HG02840 (cell line): ENCODE measurements around the gene ZNF620.
"Not testable (repeated sequence)": the region's sequence is repeated elsewhere in the genome, so short reads cannot be mapped to it uniquely, and the experiment has no call there.

Experiments
- ATAC-seq: cut with Tn5 transposase; IDR thresholded peaks from one replicate; pipeline ENCODE4 v1.9.1; 2021; ENCODE audit warnings: mild to moderate bottlenecking, moderate library complexity, moderate number of reproducible peaks; ENCODE audit not compliant: unreplicated experiment, low FRiP score

ZNF620 gene

DNA sequence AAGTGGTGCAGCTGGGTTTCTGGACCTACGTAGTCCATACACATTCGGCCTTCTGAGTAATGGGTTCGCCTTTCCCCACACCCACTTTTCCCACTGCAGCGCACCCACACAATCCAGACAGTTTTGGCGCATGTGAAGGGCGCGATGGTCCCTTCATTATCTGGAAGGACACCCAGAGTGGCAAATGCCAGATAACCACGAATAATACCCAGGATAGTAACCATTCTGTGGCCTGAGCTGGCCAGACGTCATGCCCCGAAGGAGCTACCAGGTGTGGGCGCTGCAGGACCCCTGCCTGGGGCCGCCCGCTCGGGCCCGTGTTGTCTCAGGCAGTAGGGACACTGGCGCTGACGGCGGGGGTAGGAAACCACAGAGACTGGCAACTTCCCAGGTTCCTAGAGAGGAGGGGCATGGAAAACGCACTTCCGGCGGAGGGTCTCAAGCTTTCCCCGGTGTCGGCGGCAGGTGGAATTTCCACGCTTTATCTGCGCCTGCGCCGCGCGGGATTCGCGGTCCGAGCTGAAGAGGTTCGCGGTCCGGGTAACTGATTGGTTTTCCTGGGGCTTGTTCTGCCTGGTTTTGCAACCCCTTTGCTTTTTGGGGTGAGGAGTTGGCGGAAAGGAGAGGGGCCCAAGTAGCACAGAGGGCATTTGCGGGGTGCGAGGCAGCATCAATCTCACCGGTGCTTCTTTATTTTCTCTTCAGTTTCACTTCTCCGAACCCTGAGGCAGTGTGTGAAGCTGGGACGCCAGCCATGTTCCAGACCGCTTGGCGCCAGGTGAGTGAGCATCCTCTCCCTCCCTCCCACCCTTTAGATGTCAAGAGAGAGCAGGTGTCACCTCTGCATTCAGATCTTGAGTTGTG is at the start of gene ZNF620:
Gene ZNF620, plus strand, starts transcription at position 441 of the 864 bp plus-strand sequence. Its CDS starts 314 bp downstream, at position 755.
- ATAC-seq = peak; percentile 71

DNA sequence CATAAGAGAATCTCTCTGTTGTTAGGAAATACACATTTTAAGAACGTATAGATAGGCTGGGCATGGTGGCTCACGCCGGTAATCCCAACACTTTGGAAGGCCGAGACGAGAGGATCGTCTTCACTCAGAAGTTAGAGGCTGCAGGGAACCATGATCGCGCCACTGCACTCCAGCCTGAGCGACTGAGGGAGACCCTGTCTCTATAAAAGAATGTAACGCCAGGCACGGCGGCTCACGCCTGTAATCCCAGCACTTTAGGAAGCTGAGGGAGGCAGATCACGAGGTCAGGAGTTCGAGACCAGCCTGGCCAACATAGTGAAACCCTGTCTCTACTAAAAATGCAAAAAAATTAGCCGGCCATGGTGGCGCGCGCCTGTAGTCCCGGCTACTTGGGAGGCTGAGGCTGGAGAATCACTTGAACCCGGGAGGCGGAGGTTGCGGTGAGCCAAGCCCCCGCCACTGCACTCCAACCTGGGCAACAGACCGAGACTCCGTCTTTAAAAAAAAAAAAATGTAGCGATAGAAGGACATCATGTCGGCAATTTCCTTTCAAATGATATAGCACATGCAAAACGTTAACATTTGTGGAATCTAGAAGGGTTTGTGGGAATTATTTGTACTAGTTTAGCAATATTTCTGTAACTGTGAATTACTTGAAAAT is 49.4 kb upstream of the ZNF620 start:
- no peak for ATAC-seq

DNA sequence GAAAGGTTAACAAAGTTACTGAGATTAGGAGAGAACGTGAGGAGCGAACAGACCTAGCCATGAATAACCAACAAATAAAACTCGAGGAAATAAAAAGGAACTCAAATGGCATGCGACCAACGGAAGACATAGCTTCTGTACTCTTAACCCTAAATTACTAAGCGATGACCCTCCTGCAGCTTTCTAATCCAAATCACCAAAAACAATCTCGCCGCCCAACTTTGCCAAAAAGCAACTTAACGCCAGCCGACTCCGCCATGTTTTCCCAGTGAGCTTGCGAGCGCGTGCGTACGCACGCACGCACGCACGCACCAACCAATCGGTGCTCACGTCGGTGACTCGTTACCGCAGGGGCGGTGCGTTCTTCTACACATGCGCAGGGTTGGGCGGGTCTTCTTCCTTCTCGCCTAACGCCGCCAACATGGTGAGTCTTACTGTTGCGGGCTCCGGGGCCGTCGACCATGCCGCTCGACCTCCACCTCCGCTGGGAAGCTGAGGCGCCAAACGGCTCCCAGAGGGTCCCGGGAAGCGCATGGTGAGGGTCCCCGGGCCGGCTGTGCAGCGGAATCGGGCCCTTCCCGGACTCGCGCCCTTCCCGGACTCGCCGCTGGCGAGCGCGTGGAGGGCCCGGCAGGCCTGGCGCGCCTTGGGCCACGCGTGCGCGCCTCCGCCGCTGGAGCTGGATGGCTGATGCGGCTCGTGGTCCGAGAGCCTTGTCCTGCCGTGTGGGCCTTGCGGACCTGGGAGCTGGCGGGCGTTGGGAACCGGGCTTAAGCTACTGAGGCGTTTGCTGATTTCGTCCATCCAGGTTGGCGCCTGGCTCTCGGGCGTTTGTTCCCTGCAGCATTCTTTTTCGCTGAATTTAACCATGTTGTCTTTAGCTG is 48.7 kb upstream of the ZNF620 start, which contains the start of gene RPL14:
Gene RPL14, plus strand, starts transcription at position 400 of the 884 bp plus-strand sequence. Its CDS starts 133 bp downstream, at position 533.
- ATAC-seq = peak; percentile 68

DNA sequence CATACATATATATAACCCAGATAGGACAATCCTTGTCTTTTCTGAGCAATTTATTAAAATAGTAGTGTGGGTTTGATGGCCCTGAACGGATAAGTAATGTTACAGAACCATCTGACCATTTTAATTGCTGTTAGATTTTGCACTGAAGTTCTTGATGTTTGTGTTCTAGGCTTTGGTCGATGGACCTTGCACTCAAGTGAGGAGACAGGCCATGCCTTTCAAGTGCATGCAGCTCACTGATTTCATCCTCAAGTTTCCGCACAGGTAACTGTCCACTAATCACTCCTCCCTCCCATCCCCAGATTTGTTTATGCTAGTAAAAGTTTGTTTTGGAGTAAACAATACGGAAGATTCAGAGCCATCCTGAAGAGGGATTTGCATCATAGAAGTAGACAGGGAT is 47.4 kb upstream of the ZNF620 start:
- ATAC-seq = no peak

DNA sequence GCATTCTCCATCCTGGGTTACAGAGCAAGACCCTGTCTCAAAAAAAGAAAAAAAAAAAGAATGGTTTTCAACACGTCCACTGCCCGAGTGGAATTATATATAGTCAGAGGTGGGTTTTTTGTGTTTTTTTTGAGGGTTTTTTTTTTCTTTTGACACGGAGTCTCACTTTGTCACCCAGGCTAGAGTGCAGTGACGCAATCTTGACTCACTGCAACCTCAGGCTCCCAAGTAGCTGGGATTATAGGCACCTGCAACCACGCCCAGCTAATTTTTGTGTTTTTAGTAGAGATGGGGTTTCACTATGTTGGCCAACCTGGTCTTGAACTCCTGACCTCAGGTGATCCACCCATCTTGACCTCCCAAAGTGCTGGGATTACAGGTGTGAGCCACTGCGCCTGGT is 45.4 kb upstream of the ZNF620 start:
- not testable (repeated sequence) for ATAC-seq

- ATAC-seq = no peak
Measured at GRCh38 chr3:40461161-40461560, 44.7 kb upstream of the ZNF620 start.

DNA sequence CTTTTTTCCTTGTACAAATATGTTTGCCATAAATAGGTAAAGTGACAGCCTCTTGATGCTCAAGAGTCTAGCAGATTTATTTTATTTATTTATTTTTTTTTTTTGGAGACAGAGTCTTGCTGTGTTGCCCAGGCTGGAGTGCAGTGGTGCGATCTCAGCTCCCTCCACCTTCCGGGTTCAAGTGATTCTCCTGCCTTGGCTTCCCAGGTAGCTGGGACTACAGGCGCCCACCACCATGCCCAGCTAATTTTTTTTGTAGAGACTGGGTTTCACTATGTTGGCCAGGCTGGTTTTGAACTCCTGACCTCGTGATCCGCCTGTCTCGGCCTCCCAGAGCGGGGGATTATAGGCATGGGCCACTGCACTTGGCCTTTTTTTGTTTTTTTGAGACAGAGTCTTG is 43.0 kb upstream of the ZNF620 start:
- ATAC-seq = not testable (repeated sequence)

- no peak for ATAC-seq
Measured at GRCh38 chr3:40463579-40463978, 42.3 kb upstream of the ZNF620 start.

DNA sequence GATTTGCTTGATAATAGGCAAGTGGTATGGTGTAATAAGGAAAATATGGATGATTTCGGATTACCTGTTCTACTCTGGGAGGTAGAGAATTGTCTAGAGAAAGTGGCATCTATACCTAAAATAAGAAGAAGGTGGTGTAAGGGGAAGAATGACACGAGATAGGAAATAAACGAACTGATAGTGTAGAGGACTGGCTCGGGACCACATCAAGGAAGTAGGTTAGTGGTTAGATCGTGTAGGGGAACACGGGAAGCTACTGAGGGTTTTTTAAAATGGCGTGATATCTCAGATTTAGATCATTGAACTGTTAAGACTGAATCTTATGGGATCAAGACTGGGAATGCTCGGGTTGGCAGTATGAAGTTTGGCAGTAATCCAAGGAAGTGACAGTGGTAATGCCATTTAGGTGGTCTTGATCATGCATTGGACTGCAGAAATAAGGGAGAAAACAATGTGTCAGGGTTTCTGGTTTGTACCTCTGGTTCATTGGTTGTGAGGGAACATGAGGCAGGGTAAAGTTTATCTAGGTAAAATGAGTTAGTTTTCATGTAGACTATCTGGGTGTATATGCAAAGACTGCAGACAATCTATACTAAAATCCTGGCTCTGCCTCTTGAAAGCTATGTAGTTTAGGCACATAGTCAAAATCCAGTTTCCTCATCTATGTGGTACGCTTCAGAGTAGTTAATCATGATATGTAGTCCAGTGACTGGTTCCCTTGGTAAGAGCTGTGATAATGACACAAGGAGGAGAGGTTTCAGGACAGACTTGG is 41.3 kb upstream of the ZNF620 start:
- ATAC-seq = no peak

DNA sequence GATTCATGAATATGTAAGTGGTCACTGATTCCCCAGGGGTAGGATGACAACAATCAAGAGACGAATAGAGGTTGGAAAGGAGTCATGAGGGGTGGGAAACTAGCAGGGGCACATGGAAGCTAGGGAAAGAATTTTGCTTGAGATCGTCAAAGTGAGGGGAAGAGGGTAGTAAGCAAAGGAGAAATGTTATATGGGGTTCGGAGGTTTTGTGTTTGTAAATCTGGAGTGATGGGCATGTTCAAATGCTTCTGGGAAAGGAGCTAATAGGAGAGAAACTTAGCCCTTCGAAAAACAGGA is 40.8 kb upstream of the ZNF620 start:
- ATAC-seq = no peak

GRCh38 chr3:40465456-40465855 is 40.4 kb upstream of the ZNF620 start:
- ATAC-seq = no peak

DNA sequence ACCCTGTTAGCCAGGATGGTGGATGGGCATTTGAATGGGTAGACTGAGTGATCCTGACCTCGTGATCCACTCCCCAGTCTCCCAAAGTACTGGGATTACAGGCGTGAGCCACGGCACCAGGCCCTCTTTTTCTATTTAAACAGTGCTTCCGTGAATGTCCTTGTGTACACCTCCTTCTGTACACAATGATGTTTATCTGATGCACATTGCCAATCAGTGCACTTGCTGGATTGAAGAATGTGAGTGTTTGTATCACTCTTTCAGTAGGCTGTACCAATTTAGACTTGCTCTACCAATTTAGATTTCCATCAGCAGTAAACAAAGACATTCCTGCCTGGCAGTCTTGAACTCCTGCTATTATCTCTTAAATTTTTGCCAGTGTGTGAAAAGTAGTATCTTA is 37.8 kb upstream of the ZNF620 start:
- no peak for ATAC-seq

DNA sequence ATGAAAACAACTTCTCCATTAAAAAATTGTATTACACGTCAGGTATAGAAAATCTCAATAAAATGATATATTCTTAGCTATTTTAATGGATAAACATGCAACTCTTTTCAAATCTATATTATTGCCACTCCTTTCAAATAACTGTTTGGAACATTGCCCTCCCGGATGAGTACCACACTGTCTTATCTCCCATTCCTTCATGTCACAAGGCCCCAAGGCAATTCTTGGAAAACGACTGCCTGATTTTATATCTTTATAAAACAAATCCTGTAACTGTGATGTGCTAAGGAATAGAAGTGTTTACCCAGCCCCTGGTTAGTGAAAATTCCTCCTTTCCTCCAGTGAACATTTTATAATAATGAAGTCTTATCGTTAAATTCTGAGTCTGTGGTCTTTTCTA is 35.1 kb upstream of the ZNF620 start:
- no peak for ATAC-seq

DNA sequence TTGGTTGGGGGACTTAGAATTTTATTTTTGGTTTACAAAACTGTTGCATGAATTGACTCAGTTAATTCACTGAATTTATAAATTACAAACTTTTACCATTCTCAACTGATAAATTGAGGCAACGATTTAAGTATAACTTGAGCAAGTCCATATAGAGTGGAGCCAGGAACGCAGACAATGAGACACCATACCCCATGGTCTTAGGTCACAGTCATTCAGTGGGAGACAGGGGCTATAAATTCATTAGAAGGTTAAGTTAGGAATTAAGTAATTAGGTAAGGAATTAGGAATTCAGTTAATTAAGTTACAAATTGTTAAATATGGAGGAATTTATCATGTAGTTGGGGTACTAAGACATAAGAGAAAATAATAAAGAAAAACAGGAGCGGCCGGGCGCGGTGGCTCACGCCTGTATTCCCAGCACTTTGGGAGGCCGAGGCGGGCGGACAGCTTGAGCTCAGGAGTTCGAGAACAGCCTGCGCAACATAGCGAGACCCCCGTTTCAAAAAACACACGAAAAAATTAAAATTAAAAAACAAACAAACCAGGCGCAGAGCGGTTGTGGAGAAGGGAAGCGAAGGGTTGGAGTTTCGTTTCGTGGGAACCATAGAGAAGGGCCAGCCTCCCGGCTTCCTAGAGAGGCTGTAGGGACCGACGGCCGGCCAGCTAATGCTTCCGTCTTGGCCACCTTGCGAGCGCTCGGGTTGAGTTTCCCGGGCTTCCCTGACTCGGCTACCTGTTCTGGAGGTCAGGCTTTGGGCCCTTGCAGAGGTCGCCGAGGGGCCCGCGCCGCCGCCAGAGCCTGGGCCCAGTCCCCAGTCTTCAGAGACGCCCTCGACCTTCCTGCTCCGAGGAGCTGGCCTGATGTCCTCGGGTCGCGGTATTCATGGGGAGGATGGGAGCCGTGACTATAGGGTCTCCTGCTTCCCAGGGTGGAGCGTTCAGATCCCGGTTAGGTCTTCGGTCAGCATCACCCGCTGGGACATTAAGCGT is 29.1 kb upstream of the ZNF620 start, which contains the start of gene ZNF619:
Gene ZNF619, plus strand, starts transcription at position 645 of the 993 bp plus-strand sequence. CDS start 858 bp downstream, outside the sequence.
- peak; percentile 60 for ATAC-seq

DNA sequence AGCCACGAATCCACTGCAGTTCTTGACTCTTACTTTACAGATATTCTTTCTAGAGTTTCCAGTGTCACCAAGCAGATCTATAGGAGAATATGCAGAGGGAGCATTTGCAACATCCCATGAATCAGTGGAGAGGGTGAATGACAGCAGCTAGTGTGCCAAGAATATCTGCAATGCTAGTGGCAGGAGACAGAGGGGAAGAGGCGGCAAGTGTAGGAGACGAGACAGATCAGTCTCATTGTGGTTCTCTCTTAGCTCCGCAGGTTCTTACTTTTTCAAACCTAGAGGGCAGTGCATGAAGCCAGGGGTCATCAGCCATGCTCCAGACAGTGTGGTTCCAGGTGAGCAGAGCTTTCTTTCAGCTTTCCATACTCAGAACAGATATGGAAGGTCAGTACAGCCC is 28.2 kb upstream of the ZNF620 start:
- ATAC-seq = no peak

GRCh38 chr3:40487172-40487571 is 18.7 kb upstream of the ZNF620 start:
- no peak for ATAC-seq

DNA sequence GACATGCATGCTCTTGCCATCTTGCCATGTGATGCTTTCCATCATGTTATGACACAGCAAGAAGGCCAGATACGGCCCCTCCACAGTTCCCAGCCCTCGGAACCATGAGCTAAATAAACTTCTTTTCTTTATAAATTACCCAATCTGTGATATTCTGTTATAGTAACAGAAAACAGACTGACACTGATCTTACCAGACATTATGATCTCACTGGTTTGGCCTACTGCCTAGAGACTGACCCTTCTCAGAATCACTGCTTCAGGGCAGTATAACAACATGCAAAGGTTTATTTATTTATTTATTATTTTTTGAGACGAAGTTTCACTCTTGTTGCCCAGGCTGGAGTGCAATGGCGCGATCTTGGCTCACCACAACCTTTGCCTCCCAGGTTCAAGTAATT is 14.9 kb upstream of the ZNF620 start:
- no peak for ATAC-seq

GRCh38 chr3:40494698-40495097 is 11.1 kb upstream of the ZNF620 start:
- no peak for ATAC-seq

- ATAC-seq = no peak
Measured at GRCh38 chr3:40497288-40497687, 8.6 kb upstream of the ZNF620 start.
